ENCODE data around the gene VPS4A. TPM values are rescaled to one million over a fixed set of nuclear protein-coding genes. Genes with fewer than 3 reads are reported as not detected.
"Not testable (repeated sequence)": the region's sequence is repeated elsewhere in the genome, so short reads cannot be mapped to it uniquely, and the experiment has no call there.

The VPS4A gene
- total and polyA plus RNA-seq, 11 donors, result 24.8 to 47.0 (median 29.6) TPM

GRCh38 chr16:69286941-69287713, 24.0 kb upstream of the VPS4A start:
- peak; percentile 57 to 83 (median 72) for TF ChIP-seq CTCF (IDR thresholded peaks at IDR 0.05)
- TF ChIP-seq POLR2A (IDR thresholded peaks at IDR 0.05), result no peak
- H3K4me3 ChIP-seq, result no peak overlapping the region
- no peak overlapping the region for H3K27ac ChIP-seq
- H3K4me1 ChIP-seq, result peaks cover 0 to 14% (median 6%) of the 10 kb centered on the region in 12 donors
- H3K9me3 ChIP-seq, result no peaks in the 10 kb centered on the region
- ATAC-seq, result peak; percentile 54 to 87 (median 81)
- intact Hi-C loops (cut with DNase I), result loop anchor here (1.0 to 10.0 kb wide), 5 partner anchors 135 to 760 kb away; partner anchors contain the start of gene ZFP90 (in 1 of the 10)
- no peaks in the 10 kb centered on the region for H3K27me3 ChIP-seq
- peak in 3 of 5 donors; percentile 22 to 69 (median 53) for DNase-seq
- WGBS, 4 donors, result 38 to 46% (median 43%) methylated on average over 13 of the region's 13 CpGs
- H3K36me3 ChIP-seq, result peaks cover 0 to 52% (median 18%) of the 10 kb centered on the region in 9 donors

- peaks cover 0 to 21% (median 0%) of the 10 kb centered on the region in 9 donors for H3K36me3 ChIP-seq
- H3K9me3 ChIP-seq; ATAC-seq; H3K4me3 ChIP-seq; intact Hi-C loops (cut with DNase I); H3K27me3 ChIP-seq; H3K27ac ChIP-seq; DNase-seq: not testable (repeated sequence)
- 94 to 97% (median 95%) methylated on average over 9 of the region's 9 CpGs for WGBS, 4 donors
- peaks cover 0 to 10% (median 5%) of the 10 kb centered on the region in 12 donors for H3K4me1 ChIP-seq
Observed at GRCh38 chr16:69291657-69292056, 19.5 kb upstream of the VPS4A start.

- Histone ChIP-seq H3K27ac (no peak overlapping the region), H3K9me3 (no peaks in the 10 kb centered on the region), H3K36me3 (peaks cover 0 to 16% (median 0%) of the 10 kb centered on the region in 9 donors), H3K27me3 (no peaks in the 10 kb centered on the region), H3K4me3 (no peak overlapping the region), H3K4me1 (no peaks in the 10 kb centered on the region)
- intact Hi-C loops (cut with DNase I), result no loop called here
- ATAC-seq (no peak), DNase-seq (peak in 1 of 5 donors; percentile 3)
- 55 to 71% (median 60%) methylated on average over 3 of the region's 3 CpGs for WGBS, 4 donors
- TF ChIP-seq CTCF (IDR thresholded peaks at IDR 0.05) (no peak), POLR2A (IDR thresholded peaks at IDR 0.05) (no peak)
Observed at GRCh38 chr16:69293401-69293800, 17.7 kb upstream of the VPS4A start.

- no peak overlapping the region for H3K4me3 ChIP-seq
- no peaks in the 10 kb centered on the region for H3K27me3 ChIP-seq
- H3K9me3 ChIP-seq, result no peaks in the 10 kb centered on the region
- WGBS, 4 donors, result 95 to 100% (median 99%) methylated on average over 1 of the region's 1 CpG
- no peak overlapping the region for H3K27ac ChIP-seq
- intact Hi-C loops (cut with DNase I), result no loop called here
- ATAC-seq (no peak), DNase-seq (no peak)
- H3K4me1 ChIP-seq, result no peaks in the 10 kb centered on the region
- peaks cover 0 to 13% (median 0%) of the 10 kb centered on the region in 9 donors for H3K36me3 ChIP-seq
- TF ChIP-seq CTCF (IDR thresholded peaks at IDR 0.05) (no peak), POLR2A (IDR thresholded peaks at IDR 0.05) (no peak)
Observed at GRCh38 chr16:69294051-69294450, 17.1 kb upstream of the VPS4A start.

GRCh38 chr16:69296771-69297170, 14.4 kb upstream of the VPS4A start:
- ATAC-seq; H3K27me3 ChIP-seq; H3K4me1 ChIP-seq; H3K9me3 ChIP-seq; H3K27ac ChIP-seq; H3K4me3 ChIP-seq; intact Hi-C loops (cut with DNase I): not testable (repeated sequence)
- DNase-seq, result peak in 1 of 5 donors; percentile 3
- 98 to 100% (median 98%) methylated on average over 7 of the region's 7 CpGs for WGBS, 4 donors
- H3K36me3 ChIP-seq, result peaks cover 0 to 28% (median 23%) of the 10 kb centered on the region in 9 donors

All from heart left ventricle (tissue), 16 donors.